ENCODE results near the gene RRP9. TPM values are rescaled to one million over a fixed set of nuclear protein-coding genes. Genes with fewer than 3 reads are reported as not detected.
A peak's percentile ranks its signal among the peaks of the same experiment; 100 is the strongest.

The RRP9 gene
- total RNA-seq, 1 donor from 2014 or later, result 8.2 TPM

- no peak for ATAC-seq
- DNase-seq, result no peak
- intact Hi-C loops (cut with micrococcal nuclease), result no loop called here
Observed at GRCh38 chr3:51944451-51945021, 2.8 kb upstream of the RRP9 start.

GRCh38 chr3:51943451-51944391, 2.0 kb upstream of the RRP9 start:
- no peak for DNase-seq
- intact Hi-C loops (cut with micrococcal nuclease), result no loop called here

GRCh38 chr3:51942603-51943450, 1.1 kb upstream of the RRP9 start:
- intact Hi-C loops (cut with micrococcal nuclease), result no loop called here
- peak; percentile 37 for ATAC-seq
- DNase-seq, result peak; percentile 68

More at GRCh38 chr3:51943451-51944391, 2.0 kb upstream of the RRP9 start:
- no peak for ATAC-seq

GRCh38 chr3:51941463-51941797, 274 bp downstream of the RRP9 start:
- intact Hi-C loops (cut with micrococcal nuclease), result no loop called here
- DNase-seq, result no peak
- no peak for ATAC-seq

- intact Hi-C loops (cut with micrococcal nuclease), result no loop called here
- DNase-seq (no peak), ATAC-seq (no peak)
Observed at GRCh38 chr3:51940648-51941462, 849 bp downstream of the RRP9 start.

- DNase-seq (no peak), ATAC-seq (no peak)
- intact Hi-C loops (cut with micrococcal nuclease), result no loop called here
Observed at GRCh38 chr3:51938780-51939425, 2.8 kb downstream of the RRP9 start.

GRCh38 chr3:51937611-51938450, 3.9 kb downstream of the RRP9 start:
- ATAC-seq (no peak), DNase-seq (no peak)
- intact Hi-C loops (cut with micrococcal nuclease), result no loop called here

GRCh38 chr3:51937014-51937413, 4.7 kb downstream of the RRP9 start:
- intact Hi-C loops (cut with micrococcal nuclease), result no loop called here
- ATAC-seq (no peak), DNase-seq (no peak)

GRCh38 chr3:51935886-51936755, 5.6 kb downstream of the RRP9 start:
- ATAC-seq, result no peak
- no peak for DNase-seq
- intact Hi-C loops (cut with micrococcal nuclease), result no loop called here

- DNase-seq, result no peak
- no peak for ATAC-seq
- intact Hi-C loops (cut with micrococcal nuclease), result no loop called here
Observed at GRCh38 chr3:51934991-51935885, 6.5 kb downstream of the RRP9 start.

- no peak for DNase-seq
- intact Hi-C loops (cut with micrococcal nuclease), result no loop called here
Observed at GRCh38 chr3:51934139-51934850, 7.4 kb downstream of the RRP9 start.

GRCh38 chr3:51933471-51934138, 8.1 kb downstream of the RRP9 start:
- ATAC-seq (no peak), DNase-seq (no peak)
- intact Hi-C loops (cut with micrococcal nuclease), result no loop called here

More at GRCh38 chr3:51934139-51934850, 7.4 kb downstream of the RRP9 start:
- no peak for ATAC-seq

- intact Hi-C loops (cut with micrococcal nuclease), result no loop called here
- ATAC-seq, result no peak
- DNase-seq, result no peak
Observed at GRCh38 chr3:51932471-51933370, 9.0 kb downstream of the RRP9 start.

GRCh38 chr3:51931756-51932155, 9.9 kb downstream of the RRP9 start:
- no peak for DNase-seq
- intact Hi-C loops (cut with micrococcal nuclease), result no loop called here
- no peak for ATAC-seq

Measured in left ventricle myocardium superior (tissue), 1 donor.